Mucosa of descending colon (tissue), 3 donors: ENCODE results near the gene SLFN12L. TPM values are rescaled to one million over a fixed set of nuclear protein-coding genes. Genes with fewer than 3 reads are reported as not detected.

Experiments
- ATAC-seq: fragments of 200-7000 bp; cut with Tn5 transposase; one replicate; pipeline ENCODE4 v1.9.1; 2020; ENCODE audit warnings: mild to moderate bottlenecking, moderate library complexity
- DNase-seq, 3 donors: peaks; one replicate each; pipeline ENCODE4 v3.0.0-alpha.2; 2020
- H3K36me3 ChIP-seq: fragments of 200-600 bp; one replicate; pipeline ENCODE4 v1.8.0; 2021; ENCODE audit warnings: low read depth, mild to moderate bottlenecking
- H3K4me1 ChIP-seq: fragments of 200-600 bp; one replicate; pipeline ENCODE4 v1.8.0; 2021; ENCODE audit warnings: low read depth, mild to moderate bottlenecking
- H3K4me3 ChIP-seq: fragments of 200-600 bp; one replicate; pipeline ENCODE4 v1.8.0; 2021; ENCODE audit warnings: mild to moderate bottlenecking
- H3K9me3 ChIP-seq: fragments of 200-600 bp; one replicate; pipeline ENCODE4 v1.8.0; 2021; ENCODE audit warnings: mild to moderate bottlenecking
- CTCF ChIP-seq: fragments of 200-600 bp; IDR thresholded peaks from one replicate; pipeline ENCODE4 v1.8.0; 2022; ENCODE audit warnings: antibody characterized with exemption, mild to moderate bottlenecking
- intact Hi-C, 2 donors: fragments of 100-400 bp; cut with DNase I in 1 of 2; cut with micrococcal nuclease in 1 of 2; formaldehyde crosslinking; loops; one replicate each; pipeline versions ENCODE4 v1.11.0 to v1.11.1; 2022; cut with DNase I, micrococcal nuclease
- total RNA-seq, 3 donors: library from RNA; stranded (reverse); fragmentation: NEBNext Ultra II Directional in 2 of 3; extraction: Animal tissue kit (Norgen Biotek cat#: 25700) in 2 of 3; gene quantifications; one replicate each; pipeline versions ENCODE4 v1.2.1 to v1.2.4, GENCODE V29; 2021 to 2023
- donor health status: DM: no; HTN: no; CAD: no; lungs with moderate emphysema.
- donor health status: DM: no; HTN: no; CAD: no.
- donor health status: DM: no; HTN: yes; CAD: no.

Gene SLFN12L
- total RNA-seq, 3 donors from 2014 or later, result 1.5 to 2.9 (median 2.9) TPM

GRCh38 chr17:35423761-35424160 is 113.7 kb downstream of the SLFN12L start:
- H3K4me1 ChIP-seq, result no peaks in the 10 kb centered on the region
- no peak for TF ChIP-seq CTCF
- no peaks in the 10 kb centered on the region for H3K36me3 ChIP-seq
- no peaks in the 10 kb centered on the region for H3K9me3 ChIP-seq
- no peak for DNase-seq
- ATAC-seq, result no peak
- no peak overlapping the region for H3K4me3 ChIP-seq
- intact Hi-C loops, result no loop called here

Other genes with a start within 250 kb of the SLFN12L start
- gene SLFN11, start 164.1 kb downstream of the SLFN12L start, total RNA-seq, result 10 to 100 TPM in 2 of 3 donors, 1 to 10 TPM in 1; 4.2 to 19.5 (median 10.3) TPM
- gene SLFN12, start 105.2 kb downstream of the SLFN12L start, total RNA-seq, result 1 to 10 TPM; 1.5 to 5.5 (median 3.1) TPM
- gene SLFN13, start 88.9 kb downstream of the SLFN12L start, total RNA-seq, result 10 to 100 TPM in 1 of 3 donors, 1 to 10 TPM in 2; 5.8 to 12.9 (median 8.2) TPM
- gene SLFN14, start 23.1 kb upstream of the SLFN12L start, total RNA-seq, result not detected
- 1 to 10 TPM; 2.8 to 4.9 (median 3.8) TPM for gene PEX12, start 40.9 kb upstream of the SLFN12L start, total RNA-seq
- gene AP2B1, start 49.6 kb upstream of the SLFN12L start, total RNA-seq, result 100 to 1,000 TPM; 127 to 177 (median 153) TPM
- 1 to 10 TPM in 1 of 3 donors, under 1 TPM in 1, not detected in 1; 0.65 to 4.6 TPM for gene RASL10B, start 194.0 kb upstream of the SLFN12L start, total RNA-seq
- gene GAS2L2, start 215.6 kb upstream of the SLFN12L start, total RNA-seq, result not detected
- not detected for gene C17orf50, start 223.2 kb upstream of the SLFN12L start, total RNA-seq